ENCODE measurements around the gene KLHL29. TPM values are rescaled to one million over a fixed set of nuclear protein-coding genes. Genes with fewer than 3 reads are reported as not detected.

Gene KLHL29
- polyA plus RNA-seq, 1 of the 3 experiments (the other 2 are of a cell fraction), result 4.6 TPM

DNA sequence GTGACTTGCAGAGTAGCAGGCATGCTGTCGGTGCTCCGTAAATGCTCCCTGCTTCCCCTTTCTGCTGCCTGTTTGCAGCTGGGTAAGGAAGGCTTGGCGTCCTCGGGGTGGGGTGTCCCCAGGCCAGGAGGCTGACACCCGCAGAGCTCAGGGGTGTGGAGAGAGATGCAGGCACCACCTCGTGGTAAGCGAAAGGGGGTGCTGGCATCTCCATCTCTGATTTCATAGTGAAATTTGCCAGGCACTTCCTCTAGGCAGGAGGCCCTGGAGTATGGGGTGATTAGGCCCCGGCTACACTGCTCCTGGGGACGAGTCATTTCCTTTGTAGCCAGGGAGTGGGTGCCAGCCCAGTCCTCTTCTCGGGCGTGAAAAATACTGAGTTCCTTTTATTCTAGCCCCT, 160.4 kb downstream of the KLHL29 start:
- no peaks in the 10 kb centered on the region for H3F3A ChIP-seq (replicated peaks; ENCODE audit: insufficient read depth)
- peak; percentile 82 for DNase-seq
- peak overlapping the region; percentile 14 for H3K9ac ChIP-seq
- H3K9me2 ChIP-seq, result no peaks in the 10 kb centered on the region
- H3K4me3 ChIP-seq (ENCODE audit: low read depth in 2 of 2, low read length in 1 of 2), result no peak overlapping the region
- peaks cover 46 to 84% of the 10 kb centered on the region in 2 experiments; a peak in 3 of 4 replicates for H3K4me1 ChIP-seq (ENCODE audit: control insufficient read depth in 1 of 2, insufficient read depth in 2 of 2, low read depth in 1 of 2, low read length in 1 of 2)
- H3K79me2 ChIP-seq (ENCODE audit: insufficient read depth), result no peaks in the 10 kb centered on the region
- no peak overlapping the region for H2AFZ ChIP-seq (ENCODE audit: low read depth)
- no peaks in the 10 kb centered on the region for H3K36me3 ChIP-seq (replicated peaks in 1 of 2; ENCODE audit: control insufficient read depth in 1 of 2, insufficient read depth in 2 of 2, low read length in 1 of 2)
- H3K27ac ChIP-seq (ENCODE audit: low read depth in 2 of 2, low read length in 1 of 2), result peak overlapping the region; percentile 43 to 92; a peak in 3 of 4 replicates
- WGBS (ENCODE audit: low lambda C conversion rate), result 44% methylated on average over 11 of the region's 11 CpGs
- H3K4me2 ChIP-seq, result peak overlapping the region; percentile 24
- no peaks in the 10 kb centered on the region for H4K20me1 ChIP-seq (ENCODE audit: insufficient read depth)
- ChIA-PET POLR2A (interaction anchor here (1.0 to 1.3 kb wide), 2 partner anchors 90 to 141 kb away, joined by 4 read pairs; no protein-coding TSS in a partner anchor), CTCF (interaction anchor here (0.5 to 4.2 kb wide), 13 partner anchors 10 to 216 kb away, joined by 3 to 32 read pairs (median 3); no protein-coding TSS in a partner anchor)
- TF ChIP-seq, protein P1, sequence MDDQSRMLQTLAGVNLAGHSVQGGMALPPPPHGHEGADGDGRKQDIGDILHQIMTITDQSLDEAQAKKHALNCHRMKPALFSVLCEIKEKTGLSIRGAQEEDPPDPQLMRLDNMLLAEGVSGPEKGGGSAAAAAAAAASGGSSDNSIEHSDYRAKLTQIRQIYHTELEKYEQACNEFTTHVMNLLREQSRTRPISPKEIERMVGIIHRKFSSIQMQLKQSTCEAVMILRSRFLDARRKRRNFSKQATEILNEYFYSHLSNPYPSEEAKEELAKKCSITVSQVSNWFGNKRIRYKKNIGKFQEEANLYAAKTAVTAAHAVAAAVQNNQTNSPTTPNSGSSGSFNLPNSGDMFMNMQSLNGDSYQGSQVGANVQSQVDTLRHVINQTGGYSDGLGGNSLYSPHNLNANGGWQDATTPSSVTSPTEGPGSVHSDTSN (IDR thresholded peaks at IDR 0.05), result peak; percentile 56
- 0 out of 2 replicates have a peak, but pooled peaks have one; percentile 21 for TF ChIP-seq SIN3A (IDR thresholded peaks at IDR 0.05; ENCODE audit: borderline replicate concordance, low read depth, low read length)
- TF ChIP-seq FOXJ3 (CRISPR knock-in tag; IDR thresholded peaks at IDR 0.05), result no peak
- TF ChIP-seq, protein P2, sequence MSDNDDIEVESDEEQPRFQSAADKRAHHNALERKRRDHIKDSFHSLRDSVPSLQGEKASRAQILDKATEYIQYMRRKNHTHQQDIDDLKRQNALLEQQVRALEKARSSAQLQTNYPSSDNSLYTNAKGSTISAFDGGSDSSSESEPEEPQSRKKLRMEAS (IDR thresholded peaks at IDR 0.05; ENCODE audit: low read depth), result peak; percentile 32; the same call in 1 of the 2 replicates
- TF ChIP-seq GABPA (IDR thresholded peaks at IDR 0.05; ENCODE audit: low read depth), result no peak
- TF ChIP-seq, protein P3, sequence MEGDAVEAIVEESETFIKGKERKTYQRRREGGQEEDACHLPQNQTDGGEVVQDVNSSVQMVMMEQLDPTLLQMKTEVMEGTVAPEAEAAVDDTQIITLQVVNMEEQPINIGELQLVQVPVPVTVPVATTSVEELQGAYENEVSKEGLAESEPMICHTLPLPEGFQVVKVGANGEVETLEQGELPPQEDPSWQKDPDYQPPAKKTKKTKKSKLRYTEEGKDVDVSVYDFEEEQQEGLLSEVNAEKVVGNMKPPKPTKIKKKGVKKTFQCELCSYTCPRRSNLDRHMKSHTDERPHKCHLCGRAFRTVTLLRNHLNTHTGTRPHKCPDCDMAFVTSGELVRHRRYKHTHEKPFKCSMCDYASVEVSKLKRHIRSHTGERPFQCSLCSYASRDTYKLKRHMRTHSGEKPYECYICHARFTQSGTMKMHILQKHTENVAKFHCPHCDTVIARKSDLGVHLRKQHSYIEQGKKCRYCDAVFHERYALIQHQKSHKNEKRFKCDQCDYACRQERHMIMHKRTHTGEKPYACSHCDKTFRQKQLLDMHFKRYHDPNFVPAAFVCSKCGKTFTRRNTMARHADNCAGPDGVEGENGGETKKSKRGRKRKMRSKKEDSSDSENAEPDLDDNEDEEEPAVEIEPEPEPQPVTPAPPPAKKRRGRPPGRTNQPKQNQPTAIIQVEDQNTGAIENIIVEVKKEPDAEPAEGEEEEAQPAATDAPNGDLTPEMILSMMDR (IDR thresholded peaks at IDR 0.05), result peak; percentile 48
- peak; percentile 75 for TF ChIP-seq TCF12 (IDR thresholded peaks at IDR 0.05)
- TF ChIP-seq SMC3 (IDR thresholded peaks at IDR 0.05; ENCODE audit: low read depth, low read length), result peak; percentile 19
- TF ChIP-seq, protein P4, sequence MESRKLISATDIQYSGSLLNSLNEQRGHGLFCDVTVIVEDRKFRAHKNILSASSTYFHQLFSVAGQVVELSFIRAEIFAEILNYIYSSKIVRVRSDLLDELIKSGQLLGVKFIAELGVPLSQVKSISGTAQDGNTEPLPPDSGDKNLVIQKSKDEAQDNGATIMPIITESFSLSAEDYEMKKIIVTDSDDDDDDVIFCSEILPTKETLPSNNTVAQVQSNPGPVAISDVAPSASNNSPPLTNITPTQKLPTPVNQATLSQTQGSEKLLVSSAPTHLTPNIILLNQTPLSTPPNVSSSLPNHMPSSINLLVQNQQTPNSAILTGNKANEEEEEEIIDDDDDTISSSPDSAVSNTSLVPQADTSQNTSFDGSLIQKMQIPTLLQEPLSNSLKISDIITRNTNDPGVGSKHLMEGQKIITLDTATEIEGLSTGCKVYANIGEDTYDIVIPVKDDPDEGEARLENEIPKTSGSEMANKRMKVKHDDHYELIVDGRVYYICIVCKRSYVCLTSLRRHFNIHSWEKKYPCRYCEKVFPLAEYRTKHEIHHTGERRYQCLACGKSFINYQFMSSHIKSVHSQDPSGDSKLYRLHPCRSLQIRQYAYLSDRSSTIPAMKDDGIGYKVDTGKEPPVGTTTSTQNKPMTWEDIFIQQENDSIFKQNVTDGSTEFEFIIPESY (IDR thresholded peaks at IDR 0.05; ENCODE audit: borderline replicate concordance, low read depth), result no peak
- TF ChIP-seq USF2 (IDR thresholded peaks at IDR 0.05; ENCODE audit: borderline replicate concordance, low read depth, low read length), result no peak
- peak; percentile 38; the same call in 1 of the 2 replicates for TF ChIP-seq NFIC (IDR thresholded peaks at IDR 0.05; ENCODE audit: borderline replicate concordance)
- TF ChIP-seq RAD21 (IDR thresholded peaks at IDR 0.05; ENCODE audit: low read length), result peak; percentile 59
- no peaks in the 10 kb centered on the region for H3K9me3 ChIP-seq
- H3K27me3 ChIP-seq (ENCODE audit: insufficient read depth), result no peaks in the 10 kb centered on the region

Data from SK-N-SH (cell line).